Osteoblast (primary cell): Measurements from ENCODE around the gene SEZ6. TPM values are rescaled to one million over a fixed set of nuclear protein-coding genes. Genes with fewer than 3 reads are reported as not detected.

Source experiments
- DNase-seq: peaks from one replicate; pipeline ENCODE4 v3.0.0; 2011; ENCODE audit warnings: low spot score, mixed read lengths; ENCODE audit not compliant: insufficient read length; ENCODE audit errors: missing footprints
- H2AFZ ChIP-seq: 2 replicates; pipeline ENCODE4 v1.6.0; 2011; ENCODE audit warnings: mild to moderate bottlenecking, low read length
- H3K27ac ChIP-seq: 2 replicates; pipeline ENCODE4 v1.5.1; 2011; ENCODE audit warnings: mild to moderate bottlenecking, low read depth, low read length, moderate library complexity
- H3K27me3 ChIP-seq: 2 replicates; pipeline ENCODE4 v1.6.0; 2012; ENCODE audit warnings: mild to moderate bottlenecking, control low read depth, inconsistent platforms, low read length, moderate library complexity; ENCODE audit not compliant: insufficient read depth
- H3K36me3 ChIP-seq: 2 replicates; pipeline ENCODE4 v1.5.1; 2011; ENCODE audit warnings: mild to moderate bottlenecking, low read length, control low read depth, moderate library complexity; ENCODE audit not compliant: insufficient read depth
- H3K4me1 ChIP-seq: 2 replicates; pipeline ENCODE4 v1.5.1; 2011; ENCODE audit warnings: mild to moderate bottlenecking, low read length, control low read depth, moderate library complexity; ENCODE audit not compliant: insufficient read depth
- H3K4me2 ChIP-seq: 2 replicates; pipeline ENCODE4 v1.6.0; 2011; ENCODE audit warnings: mild to moderate bottlenecking, low read length; ENCODE audit not compliant: insufficient read depth
- H3K4me3 ChIP-seq: fragments of 200-600 bp; sonication (generic); 3 replicates; pipeline ENCODE4 v1.5.1; 2012; ENCODE audit warnings: mild to moderate bottlenecking, low read length, inconsistent platforms; ENCODE audit not compliant: insufficient read depth
- H3K79me2 ChIP-seq: 2 replicates; pipeline ENCODE4 v1.6.0; 2012; ENCODE audit warnings: mild to moderate bottlenecking, low read length, control low read depth, inconsistent platforms; ENCODE audit not compliant: insufficient read depth
- H3K9me3 ChIP-seq: 2 replicates; pipeline ENCODE4 v1.5.1; 2011; ENCODE audit warnings: low read depth, low read length, control low read depth
- H4K20me1 ChIP-seq: 2 replicates; pipeline ENCODE4 v1.6.0; 2012; ENCODE audit warnings: mild to moderate bottlenecking, low read length, control low read depth; ENCODE audit not compliant: insufficient read depth
- CTCF ChIP-seq: IDR thresholded peaks from 2 replicates; pipeline ENCODE4 v1.5.1; 2011; ENCODE audit warnings: mild to moderate bottlenecking, low read depth, low read length, moderate library complexity; ENCODE audit errors: extremely low read depth
- total RNA-seq: library from RNA; depleted of rRNA; stranded (reverse); fragments of >200 nt; gene quantifications from 2 replicates; pipeline ENCODE4 v1.2.3, GENCODE V29; 2012

Gene SEZ6
- total RNA-seq, 1 donor = not detected

- no peak overlapping the region for H2AFZ ChIP-seq
- no peak overlapping the region for H3K27ac ChIP-seq
- DNase-seq = no peak
- H3K79me2 ChIP-seq = peaks cover 90% of the 10 kb centered on the region
- peaks cover 7% of the 10 kb centered on the region for H3K36me3 ChIP-seq
- peaks cover 3% of the 10 kb centered on the region for H3K9me3 ChIP-seq
- H3K27me3 ChIP-seq = no peaks in the 10 kb centered on the region
- no peak overlapping the region for H3K4me3 ChIP-seq
- peaks cover 65% of the 10 kb centered on the region for H4K20me1 ChIP-seq
- TF ChIP-seq CTCF = no peak
- H3K4me1 ChIP-seq = peaks cover 11% of the 10 kb centered on the region
- H3K4me2 ChIP-seq = no peak overlapping the region
These were observed 76.0 kb downstream of the SEZ6 start for GRCh38 chr17:28929787-28930186.

DNA sequence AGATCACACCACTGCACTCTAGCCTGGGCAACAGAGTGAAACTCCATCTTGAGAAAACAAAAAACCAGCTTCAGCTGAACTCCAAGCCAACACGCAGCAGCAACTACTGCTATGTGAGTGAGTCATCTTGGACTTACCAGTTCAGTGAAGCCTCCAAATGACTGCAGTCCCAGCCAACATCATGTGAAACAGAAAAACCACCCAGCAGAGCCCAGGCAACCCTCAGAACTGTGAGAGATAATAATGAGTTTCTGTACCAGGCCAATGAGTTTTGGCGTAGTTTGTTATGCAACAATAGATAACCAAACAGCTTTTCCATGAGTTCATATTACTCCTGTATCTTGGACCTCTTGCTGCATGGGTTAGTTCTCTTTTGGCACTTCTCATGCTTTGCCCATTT lies 77.8 kb downstream of the SEZ6 start:
- Histone ChIP-seq H2AFZ (no peak overlapping the region), H3K36me3 (peaks cover 19% of the 10 kb centered on the region), H3K4me3 (no peak overlapping the region), H3K4me2 (no peak overlapping the region), H3K27me3 (no peaks in the 10 kb centered on the region), H3K4me1 (peaks cover 11% of the 10 kb centered on the region), H3K27ac (peak overlapping the region; percentile 15), H3K9me3 (peaks cover 3% of the 10 kb centered on the region), H3K79me2 (peaks cover 84% of the 10 kb centered on the region), H4K20me1 (peaks cover 61% of the 10 kb centered on the region)
- no peak for TF ChIP-seq CTCF
- DNase-seq = no peak

DNA sequence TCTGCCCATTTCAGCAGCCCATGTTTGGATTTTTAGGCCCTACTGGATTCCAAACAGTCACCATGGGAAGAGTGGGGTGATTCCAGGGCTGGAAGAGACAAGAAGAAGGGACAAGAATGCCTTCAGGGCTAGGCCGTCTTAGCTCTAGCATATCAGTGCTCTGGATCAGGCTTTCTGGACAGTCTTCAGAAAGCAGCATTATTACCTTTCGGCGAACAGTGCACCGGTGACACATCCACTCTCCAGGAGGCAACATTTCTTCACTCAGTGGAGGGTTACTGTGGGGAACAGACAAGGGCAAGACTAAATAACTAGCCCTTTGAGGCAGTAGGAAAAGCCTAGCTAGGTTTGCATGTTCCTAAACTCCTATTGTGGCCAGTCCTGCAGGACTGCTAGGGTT lies 79.0 kb downstream of the SEZ6 start:
- Histone ChIP-seq H3K4me2 (no peak overlapping the region), H4K20me1 (peaks cover 50% of the 10 kb centered on the region), H2AFZ (no peak overlapping the region), H3K27ac (peak overlapping the region; percentile 54), H3K27me3 (no peaks in the 10 kb centered on the region), H3K4me3 (no peak overlapping the region), H3K9me3 (peaks cover 3% of the 10 kb centered on the region), H3K36me3 (peaks cover 30% of the 10 kb centered on the region), H3K4me1 (peaks cover 11% of the 10 kb centered on the region), H3K79me2 (peaks cover 77% of the 10 kb centered on the region)
- no peak for TF ChIP-seq CTCF
- DNase-seq = no peak

GRCh38 chr17:28926366-28926765 lies 79.5 kb downstream of the SEZ6 start:
- Histone ChIP-seq H3K27ac (peak overlapping the region; percentile 54), H3K27me3 (no peaks in the 10 kb centered on the region), H3K4me1 (peaks cover 11% of the 10 kb centered on the region), H3K9me3 (peaks cover 3% of the 10 kb centered on the region), H4K20me1 (peaks cover 49% of the 10 kb centered on the region), H3K79me2 (peaks cover 76% of the 10 kb centered on the region), H3K36me3 (peaks cover 34% of the 10 kb centered on the region), H3K4me2 (no peak overlapping the region), H3K4me3 (no peak overlapping the region), H2AFZ (no peak overlapping the region)
- TF ChIP-seq CTCF = no peak
- DNase-seq = no peak
